Bronchial epithelial cell (primary cell): ENCODE measurements around the gene BRSK1. TPM values are rescaled to one million over a fixed set of nuclear protein-coding genes. Genes with fewer than 3 reads are reported as not detected.

Experiments used
- DNase-seq: peaks from one replicate; pipeline ENCODE4 v3.0.0-alpha.2; 2010; ENCODE audit warnings: low read depth
- FAIRE-seq: peaks from 2 replicates; lab custom pipeline; 2011; peaks lifted over from hg19 to GRCh38; lab: Jason Lieb, UNC
- H3K27me3 ChIP-seq: 2 replicates; pipeline ENCODE4 v1.5.1; 2011; ENCODE audit warnings: low read length; ENCODE audit not compliant: control insufficient read depth, insufficient read depth
- H3K36me3 ChIP-seq: 2 replicates; pipeline ENCODE4 v1.5.1; 2011; ENCODE audit warnings: low read length; ENCODE audit not compliant: control insufficient read depth, insufficient read depth
- H3K4me3 ChIP-seq: 2 replicates; pipeline ENCODE4 v1.5.1; 2011; ENCODE audit warnings: mild to moderate bottlenecking, low read depth, low read length, control low read depth
- CTCF ChIP-seq: IDR thresholded peaks from 2 replicates; pipeline ENCODE4 v1.5.1; 2011; ENCODE audit warnings: mild to moderate bottlenecking, moderate library complexity, low read length, control low read depth, inconsistent platforms; ENCODE audit not compliant: insufficient read depth, severe bottlenecking
- total RNA-seq: library from RNA; depleted of rRNA; stranded (reverse); fragments of >200 nt; gene quantifications from 2 replicates; pipeline ENCODE4 v1.2.1, GENCODE V29; 2014

Gene BRSK1
- total RNA-seq, 1 donor from 2014 or later, result 0.53 TPM

DNA sequence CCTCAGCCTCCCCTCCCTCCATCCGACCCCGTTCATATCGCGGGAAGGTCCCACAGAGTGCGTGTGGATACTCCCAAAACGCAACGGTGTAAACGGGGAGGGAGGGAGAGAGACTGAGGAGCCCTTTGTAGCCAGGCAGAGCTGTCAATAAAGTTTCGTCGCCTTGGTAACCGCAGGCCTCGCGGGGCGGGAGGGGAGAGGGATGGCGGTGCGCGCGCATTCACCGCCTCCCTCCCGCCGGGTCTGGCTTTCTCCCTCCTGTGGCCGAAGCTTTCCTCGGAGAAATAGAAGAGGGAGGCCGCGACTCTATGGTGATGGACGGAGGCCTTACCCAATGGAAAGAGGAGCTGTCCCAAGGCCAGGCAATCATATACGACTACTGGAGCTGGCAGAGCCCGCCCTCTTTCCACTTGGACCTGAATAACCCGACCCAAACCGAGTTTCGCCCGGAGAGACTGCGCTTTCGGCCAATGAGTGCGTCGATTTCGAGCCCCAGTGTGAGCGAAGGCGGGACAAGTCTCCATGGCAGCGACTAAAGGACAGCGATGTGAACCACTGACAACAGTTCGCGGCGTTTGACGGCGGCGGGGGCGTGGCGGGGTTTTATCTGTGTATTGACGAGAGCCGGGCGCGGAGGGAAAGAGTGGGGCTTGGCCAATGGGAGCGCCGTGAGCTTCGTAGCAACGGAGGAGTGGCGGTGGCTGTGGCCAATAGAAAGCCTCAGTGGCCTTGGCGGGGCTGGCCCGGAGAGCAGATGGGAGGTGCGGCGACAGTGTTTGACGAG lies 55.5 kb downstream of the BRSK1 start, which contains the start of gene KMT5C:
TSS of gene KMT5C (plus strand) at position 772 of the 784 bp plus-strand sequence. CDS start 2,061 bp downstream, outside the sequence.
- Histone ChIP-seq H3K27me3 (no peaks in the 10 kb centered on the region), H3K36me3 (peaks cover 15% of the 10 kb centered on the region), H3K4me3 (peak within 1 kb of the TSS; percentile 82)
- DNase-seq (peak; percentile 100), FAIRE-seq (peak; percentile 98)
- peak; percentile 42 for TF ChIP-seq CTCF

GRCh38 chr19:55339889-55340783 lies 56.3 kb downstream of the BRSK1 start:
- DNase-seq, result no peak
- H3K27me3 ChIP-seq, result no peaks in the 10 kb centered on the region
- peak overlapping the region; percentile 82 for H3K4me3 ChIP-seq
- peaks cover 15% of the 10 kb centered on the region for H3K36me3 ChIP-seq
- FAIRE-seq, result no peak
- no peak for TF ChIP-seq CTCF

DNA sequence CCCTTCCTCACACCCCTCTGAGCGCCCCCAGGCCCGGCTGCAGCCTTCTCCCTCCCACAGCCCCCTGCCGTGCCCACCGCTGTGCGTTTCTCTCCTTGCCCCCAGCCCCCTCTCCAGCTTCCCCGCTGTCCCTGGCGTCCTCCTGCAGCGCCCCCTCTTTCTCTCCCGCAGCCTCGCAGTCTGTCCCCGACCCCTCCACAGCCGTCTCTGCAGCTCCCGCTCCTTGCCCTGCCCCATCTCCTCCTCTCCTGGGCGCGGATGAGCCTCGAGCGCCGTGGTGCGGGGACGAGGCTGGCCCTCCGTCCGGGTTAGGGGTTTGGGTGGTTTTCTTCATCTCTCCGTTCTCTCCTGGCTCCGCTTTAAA lies 57.0 kb downstream of the BRSK1 start:
- no peak for DNase-seq
- H3K27me3 ChIP-seq, result no peaks in the 10 kb centered on the region
- peak; percentile 16 for TF ChIP-seq CTCF
- peak overlapping the region; percentile 82 for H3K4me3 ChIP-seq
- no peak for FAIRE-seq
- H3K36me3 ChIP-seq, result peaks cover 15% of the 10 kb centered on the region

GRCh38 chr19:55341171-55341588 lies 57.4 kb downstream of the BRSK1 start:
- no peak for FAIRE-seq
- Histone ChIP-seq H3K36me3 (peaks cover 16% of the 10 kb centered on the region), H3K27me3 (no peaks in the 10 kb centered on the region), H3K4me3 (peak overlapping the region; percentile 82)
- TF ChIP-seq CTCF, result no peak
- peak; percentile 35 for DNase-seq

DNA sequence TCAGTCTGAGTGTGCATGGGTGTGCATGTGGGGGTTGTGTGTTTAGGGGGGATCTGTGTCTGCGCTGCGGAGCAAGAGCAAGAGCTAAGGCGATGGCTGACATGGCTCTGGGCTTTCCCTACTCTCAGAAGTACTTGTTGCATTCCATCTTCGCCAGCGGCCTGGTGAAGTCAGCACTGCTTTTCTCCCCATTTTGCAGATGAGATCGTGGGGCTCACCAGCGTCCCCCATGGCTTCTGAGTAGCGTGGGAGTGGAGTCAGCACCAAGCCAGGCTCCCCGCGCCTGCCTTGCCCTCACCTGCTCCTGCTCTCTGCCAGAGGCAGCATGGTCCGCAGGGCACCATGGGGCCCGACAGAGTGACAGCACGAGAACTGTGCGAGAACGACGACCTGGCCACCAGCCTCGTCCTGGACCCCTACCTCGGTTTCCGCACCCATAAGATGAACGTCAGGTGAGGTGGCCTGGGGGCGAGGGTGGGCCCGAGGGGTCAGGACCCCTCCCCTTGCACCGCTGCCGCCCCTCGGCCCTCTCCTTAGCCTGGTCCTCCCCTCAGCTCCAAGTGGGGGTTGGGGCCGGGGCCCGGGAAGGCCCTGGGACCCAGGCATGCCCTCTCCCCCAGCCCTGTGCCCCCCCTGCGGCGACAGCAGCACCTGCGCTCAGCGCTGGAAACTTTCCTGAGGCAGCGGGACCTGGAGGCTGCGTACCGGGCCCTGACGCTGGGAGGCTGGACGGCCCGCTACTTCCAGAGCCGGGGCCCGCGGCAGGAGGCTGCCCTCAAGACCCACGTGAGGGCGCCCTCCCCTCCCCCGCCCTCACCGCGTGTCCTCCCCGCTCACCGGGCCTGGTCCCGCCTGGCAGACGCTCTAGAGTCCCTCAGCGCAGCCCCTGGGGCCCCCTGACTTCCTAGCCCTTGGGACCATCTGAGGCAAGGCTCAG lies 58.1 kb downstream of the BRSK1 start:
- Histone ChIP-seq H3K4me3 (no peak overlapping the region), H3K36me3 (peaks cover 18% of the 10 kb centered on the region), H3K27me3 (no peaks in the 10 kb centered on the region)
- DNase-seq (no peak), FAIRE-seq (peak; percentile 40)
- no peak for TF ChIP-seq CTCF
